ENCODE measurements around the gene CD52.
"Not testable (repeated sequence)": the region's sequence is repeated elsewhere in the genome, so short reads cannot be mapped to it uniquely, and the experiment has no call there.

Gene CD52

GRCh38 chr1:26330276-26330675 is 12.5 kb downstream of the CD52 start:
- no peak for DNase-seq (ENCODE audit: low read depth, low spot score)

- DNase-seq (ENCODE audit: low read depth, low spot score): not testable (repeated sequence)
These were observed 15.6 kb downstream of the CD52 start for GRCh38 chr1:26333312-26333711.

DNA sequence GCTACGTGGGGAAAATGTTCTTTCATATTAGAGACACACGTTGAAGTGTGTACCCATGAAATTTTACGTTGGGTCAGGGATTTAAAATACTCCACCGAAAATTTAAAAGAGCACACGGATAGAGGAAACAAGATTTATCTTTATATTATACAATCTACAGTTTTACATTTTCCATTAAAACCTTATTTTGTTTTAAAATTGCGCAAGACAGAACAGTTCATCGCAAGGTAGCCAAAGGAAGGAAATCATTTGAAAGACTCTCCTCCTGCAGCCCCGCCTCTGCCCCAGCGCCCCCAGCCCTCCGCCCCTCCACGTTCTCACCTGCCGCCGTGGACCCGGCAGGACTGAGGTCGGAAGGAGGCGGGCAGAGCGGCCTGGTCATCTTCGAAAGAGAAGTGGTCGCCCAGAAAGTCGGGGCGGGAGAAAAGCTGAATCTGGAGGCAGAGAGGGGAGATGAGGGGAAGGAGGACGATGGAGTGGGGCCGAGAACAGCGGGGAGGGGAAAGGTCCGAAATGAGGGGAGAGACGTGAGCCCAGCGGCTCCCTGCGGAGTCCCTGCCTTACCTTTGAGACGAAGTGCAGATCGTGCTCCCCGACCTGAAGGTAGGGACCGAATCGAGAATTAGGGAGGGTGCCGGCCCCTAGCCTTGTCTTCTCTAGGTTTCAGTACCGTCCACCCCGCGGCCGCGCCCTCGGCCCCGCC is 18.2 kb downstream of the CD52 start:
- no peak for DNase-seq (ENCODE audit: low read depth, low spot score)

DNA sequence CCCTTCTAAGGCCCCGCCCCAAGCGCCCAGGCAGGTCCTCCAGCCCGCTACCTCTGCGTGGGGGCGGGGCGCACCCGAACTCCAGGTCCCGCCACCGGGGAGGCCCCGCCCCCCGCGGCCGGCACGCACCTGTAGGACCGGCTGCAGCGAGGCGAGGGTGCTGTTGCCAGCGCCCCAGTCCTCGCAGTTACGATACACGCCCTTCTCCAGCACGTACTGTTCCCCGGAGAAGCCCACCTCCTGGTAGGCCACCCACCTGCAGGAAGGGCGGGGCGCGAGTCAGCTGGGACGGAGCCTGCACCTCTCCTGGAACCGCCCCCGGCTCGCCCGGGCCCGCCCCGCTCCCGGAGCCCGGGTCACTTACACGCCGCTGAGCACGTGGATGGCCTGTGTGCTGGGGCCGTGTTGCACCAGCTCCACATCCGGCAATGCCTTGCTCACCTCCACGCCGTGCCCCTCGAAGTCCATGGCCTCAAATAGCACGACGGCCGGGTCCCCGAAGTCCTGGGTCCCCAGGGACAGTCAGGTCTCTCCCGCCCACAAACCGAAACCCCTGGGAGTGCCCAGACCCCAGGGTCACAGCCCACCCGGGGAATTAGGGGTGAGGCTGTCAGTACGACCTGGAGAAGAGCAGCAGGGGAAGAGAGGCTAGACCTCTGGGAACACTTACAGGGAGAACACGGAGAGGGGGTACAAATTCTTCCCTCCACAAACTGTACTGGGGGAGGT is 18.9 kb downstream of the CD52 start:
- no peak for DNase-seq (ENCODE audit: low read depth, low spot score)

GRCh38 chr1:26337206-26337535 is 19.4 kb downstream of the CD52 start:
- no peak for DNase-seq (ENCODE audit: low read depth, low spot score)

DNA sequence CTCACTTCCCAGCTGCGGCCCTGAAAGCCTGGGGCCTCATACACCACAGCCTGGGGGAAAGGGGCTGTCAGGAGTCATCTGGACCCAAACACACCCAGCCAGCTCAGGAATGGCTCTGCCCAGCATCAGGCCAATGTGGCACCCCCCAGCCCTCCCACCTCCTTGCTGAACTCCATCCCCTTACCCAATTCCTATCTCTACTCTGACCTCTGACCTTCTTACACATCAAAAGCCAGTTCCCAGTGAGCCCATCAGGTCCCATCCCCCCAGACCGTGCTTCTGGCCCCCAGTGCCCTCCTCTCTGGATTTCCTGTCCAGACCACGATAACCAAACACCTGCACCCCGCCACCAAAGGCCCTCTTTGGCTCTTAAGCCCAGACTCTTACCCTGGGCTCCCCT is 19.9 kb downstream of the CD52 start:
- DNase-seq (ENCODE audit: low read depth, low spot score): no peak

DNA sequence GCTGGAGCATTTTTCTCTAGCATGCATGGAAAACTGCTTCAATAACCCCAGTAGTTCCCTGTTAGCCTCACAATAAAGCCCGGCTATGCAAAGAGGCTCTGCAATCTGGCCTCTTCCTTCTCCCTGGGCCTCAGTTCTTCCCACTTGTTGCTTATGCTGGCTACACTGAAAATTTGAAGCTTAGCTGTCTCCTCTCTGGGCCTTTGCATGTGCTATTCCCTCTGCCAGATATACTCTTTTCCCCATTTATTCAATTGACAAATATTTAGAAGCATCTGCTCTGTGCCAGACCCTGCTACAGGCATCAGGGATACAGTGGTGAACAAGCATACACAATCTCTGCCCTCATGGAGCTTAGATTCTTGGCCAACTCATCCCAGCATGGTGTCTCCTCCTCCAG is 20.9 kb downstream of the CD52 start:
- DNase-seq (ENCODE audit: low read depth, low spot score): no peak

DNA sequence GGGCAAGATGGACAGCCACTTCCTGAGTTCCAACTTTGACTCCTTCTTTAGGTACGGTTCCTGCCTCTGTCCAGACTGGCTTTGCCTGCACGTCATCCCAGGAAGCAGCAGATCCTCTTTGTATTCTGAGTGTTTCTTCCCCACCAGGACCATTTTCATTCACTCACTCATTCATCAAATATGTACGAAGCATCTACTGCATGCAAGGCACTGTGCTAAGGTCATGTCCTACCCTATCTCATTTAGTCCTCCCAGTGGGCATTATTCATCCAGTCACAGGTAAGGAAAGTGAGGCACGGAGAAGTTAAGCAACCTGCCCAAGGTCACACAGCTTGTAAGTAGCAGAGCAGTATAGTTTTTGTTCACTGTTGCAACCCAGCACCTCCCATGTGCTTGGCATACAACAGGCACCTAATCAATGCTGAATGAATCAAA is 22.3 kb downstream of the CD52 start:
- no peak for DNase-seq (ENCODE audit: low read depth, low spot score)

GRCh38 chr1:26344147-26344920 is 26.6 kb downstream of the CD52 start:
- DNase-seq (ENCODE audit: low read depth, low spot score): no peak

- no peak for DNase-seq (ENCODE audit: low read depth, low spot score)
These were observed 28.0 kb downstream of the CD52 start for GRCh38 chr1:26345718-26346117.

DNA sequence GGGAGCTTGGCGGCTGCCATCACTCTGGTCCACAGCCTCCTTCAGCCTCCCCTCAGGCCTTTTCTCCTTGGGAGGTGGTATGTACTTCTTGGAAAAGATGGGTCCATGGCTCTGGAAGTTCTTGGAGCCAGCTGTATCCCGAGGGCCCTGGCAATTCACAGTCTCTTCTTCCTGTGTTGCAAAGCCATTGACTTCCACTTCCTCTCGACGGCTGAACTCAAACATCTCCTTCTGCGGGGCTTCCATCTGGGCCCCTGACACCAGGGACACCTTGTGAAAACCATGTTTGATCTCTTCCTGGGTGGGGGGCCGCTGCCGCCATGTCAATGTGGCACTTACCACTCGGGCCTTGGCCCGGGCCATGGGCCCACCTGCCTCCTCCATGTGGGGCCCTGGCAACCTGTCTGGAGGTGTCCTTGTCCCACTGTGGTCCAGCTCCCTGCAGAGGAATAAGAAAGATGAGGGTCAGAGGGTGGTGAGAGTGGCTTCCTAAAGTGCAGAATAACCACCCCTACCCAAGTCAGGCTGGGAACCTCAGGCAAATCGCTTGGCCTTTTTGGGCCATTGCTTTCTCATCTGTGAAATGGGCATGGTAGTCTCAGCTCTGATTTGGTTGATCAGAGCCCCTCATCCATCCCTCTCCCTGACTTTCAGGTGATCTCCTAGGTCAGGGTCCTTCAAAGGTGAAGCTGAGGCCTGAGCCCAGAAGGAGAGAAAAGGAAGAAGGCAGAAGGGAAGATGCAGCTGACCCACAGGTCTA is 28.7 kb downstream of the CD52 start:
- no peak for DNase-seq (ENCODE audit: low read depth, low spot score)

- no peak for DNase-seq (ENCODE audit: low read depth, low spot score)
These were observed 31.6 kb downstream of the CD52 start for GRCh38 chr1:26349188-26349876.

DNA sequence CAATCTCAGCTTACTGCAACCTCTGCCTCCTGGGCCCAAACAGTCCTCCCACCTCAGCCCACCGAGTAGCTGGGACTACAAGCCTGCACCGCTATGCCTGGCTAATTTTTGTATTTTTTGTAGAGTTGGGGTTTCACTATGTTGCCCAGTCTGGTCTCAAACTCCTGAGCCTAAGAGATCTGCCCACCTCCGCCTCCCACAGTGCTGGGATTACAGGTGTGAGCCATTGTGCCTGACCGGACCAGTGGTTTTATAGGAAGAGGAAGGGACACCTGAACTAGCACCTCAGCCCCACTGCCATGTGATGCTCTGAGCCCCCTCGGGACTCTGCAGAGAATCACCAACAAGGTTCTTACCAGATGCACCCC is 32.1 kb downstream of the CD52 start:
- no peak for DNase-seq (ENCODE audit: low read depth, low spot score)

- no peak for DNase-seq (ENCODE audit: low read depth, low spot score)
These were observed 32.6 kb downstream of the CD52 start for GRCh38 chr1:26350343-26350700.

DNA sequence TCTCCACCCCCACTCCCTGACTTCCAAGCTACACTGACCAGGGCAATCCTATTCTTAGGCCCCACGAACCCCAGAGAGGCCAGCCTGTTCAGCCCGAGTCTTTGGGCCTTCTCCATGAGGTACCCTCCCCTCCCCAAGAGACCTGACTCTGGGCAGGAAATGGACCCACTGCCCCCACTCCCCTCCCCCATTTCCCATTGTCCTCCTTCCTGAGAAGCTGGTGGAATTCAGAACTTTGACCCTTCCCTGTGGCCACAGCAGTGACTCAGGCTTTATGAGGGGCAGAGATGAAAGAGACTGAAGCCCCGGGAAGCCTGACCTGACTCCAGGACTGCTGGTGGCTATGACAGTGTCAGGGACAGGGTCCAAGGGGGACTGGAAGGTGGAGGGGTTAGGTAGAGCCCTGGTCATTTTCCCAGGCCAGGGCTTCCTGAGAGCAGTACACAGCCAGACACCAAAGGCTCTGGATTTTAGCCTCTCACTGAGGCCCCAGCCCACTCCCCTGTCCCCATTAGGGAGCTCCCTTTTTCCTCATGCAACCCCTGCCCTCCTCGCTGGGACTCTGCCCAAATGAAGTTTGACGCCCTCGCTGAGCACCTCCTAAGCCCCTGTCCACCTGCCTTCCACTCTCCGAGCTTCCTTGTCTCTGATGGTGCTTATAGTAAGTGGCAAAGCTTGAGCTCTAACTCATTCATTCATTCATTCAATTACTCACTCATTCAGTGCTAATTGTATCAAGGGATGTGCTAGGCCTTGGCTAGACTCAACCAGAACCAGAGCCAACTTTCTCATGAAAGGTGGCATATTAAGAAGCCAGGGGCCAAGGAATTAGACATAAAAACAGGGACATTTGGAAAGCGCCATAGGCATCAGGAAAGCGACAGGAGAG is 33.2 kb downstream of the CD52 start:
- DNase-seq (ENCODE audit: low read depth, low spot score): no peak

DNA sequence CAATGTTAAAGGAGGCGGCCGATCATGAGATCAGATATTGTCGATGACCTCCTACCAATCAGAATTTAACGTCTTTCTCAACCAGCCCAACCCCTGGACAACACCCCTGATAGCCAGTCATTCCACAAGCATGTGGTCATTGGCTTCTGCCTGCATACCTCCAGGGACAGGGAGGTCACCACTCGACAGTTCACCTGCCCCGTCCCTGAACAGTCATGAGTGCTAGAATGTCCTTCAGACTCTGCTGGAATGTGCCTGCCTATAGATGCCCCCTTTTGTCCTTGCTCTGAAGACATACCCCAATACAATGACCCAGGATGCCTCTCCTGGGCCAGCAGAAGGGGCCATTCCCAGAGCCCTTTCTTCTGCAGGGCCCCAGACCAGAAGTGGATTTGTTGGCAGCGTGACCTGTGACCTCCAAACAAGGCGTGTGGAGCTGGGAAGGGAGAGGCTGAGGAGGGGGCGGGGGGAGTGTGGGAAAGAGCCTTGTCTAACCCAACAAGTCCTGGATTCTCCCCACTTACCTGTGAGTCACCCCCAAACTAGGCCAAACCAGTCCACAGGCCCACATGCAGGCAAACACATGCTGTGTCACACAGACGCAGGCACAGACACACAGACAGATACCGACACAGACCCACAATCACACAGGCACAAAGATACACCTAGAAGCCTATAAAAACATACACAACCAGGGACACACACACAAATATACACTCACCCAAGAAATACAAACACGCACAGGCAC is 34.0 kb downstream of the CD52 start:
- no peak for DNase-seq (ENCODE audit: low read depth, low spot score)

DNA sequence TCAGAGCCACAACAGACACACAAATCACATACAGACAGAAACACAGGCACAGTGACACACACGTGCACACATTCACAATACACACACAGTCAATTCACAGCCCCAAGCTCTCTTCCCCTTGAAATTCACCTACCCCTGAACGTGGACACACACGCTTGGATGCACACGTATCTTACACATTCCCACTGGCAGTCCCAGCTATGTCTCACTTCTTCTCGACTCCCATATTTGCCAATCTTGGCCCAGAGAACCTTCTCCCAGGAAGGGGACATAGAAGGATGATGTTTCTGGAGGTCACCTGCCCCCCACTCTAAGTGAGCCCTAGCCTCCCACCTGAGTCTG is 34.6 kb downstream of the CD52 start:
- no peak for DNase-seq (ENCODE audit: low read depth, low spot score)

DNA sequence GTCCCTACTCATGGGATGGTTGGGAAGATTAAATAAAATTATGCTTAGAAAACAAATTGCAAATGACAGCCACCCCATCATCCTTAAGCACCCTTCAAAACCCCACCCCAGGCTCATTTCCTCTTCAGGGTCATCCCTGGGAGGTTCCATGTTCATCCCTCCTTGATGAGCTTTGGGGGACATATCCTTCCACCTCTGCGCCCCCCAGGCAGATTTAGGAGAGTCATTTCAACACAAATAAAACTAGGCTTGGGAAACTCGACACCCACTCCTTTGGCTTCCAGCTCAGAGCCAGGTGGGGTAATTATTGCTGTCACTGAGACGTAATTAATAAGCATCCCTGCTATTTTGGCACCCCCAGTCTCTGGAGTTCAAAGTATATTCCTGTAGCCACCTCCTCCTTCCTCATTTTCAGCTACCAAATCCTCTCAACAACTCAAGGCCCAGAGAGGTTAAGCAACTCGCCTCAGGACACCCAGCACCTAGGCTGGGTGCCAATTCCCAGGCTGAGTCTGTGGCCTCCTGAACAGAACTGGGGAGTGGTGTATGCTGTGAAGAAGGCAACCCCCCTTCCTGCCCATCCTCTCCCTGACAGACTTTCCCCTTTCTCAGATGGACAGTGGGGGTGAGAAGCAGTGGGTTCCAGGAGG is 35.6 kb downstream of the CD52 start:
- DNase-seq (ENCODE audit: low read depth, low spot score): no peak

Measured in brain pericyte (primary cell).